Right kidney (tissue), 1 donor: ENCODE measurements around the gene SYVN1.
"Not testable (repeated sequence)": the region's sequence is repeated elsewhere in the genome, so short reads cannot be mapped to it uniquely, and the experiment has no call there.

Experiments used
- DNase-seq: peaks from one replicate; pipeline ENCODE4 v3.0.0-alpha.2; 2016

Gene SYVN1

DNA sequence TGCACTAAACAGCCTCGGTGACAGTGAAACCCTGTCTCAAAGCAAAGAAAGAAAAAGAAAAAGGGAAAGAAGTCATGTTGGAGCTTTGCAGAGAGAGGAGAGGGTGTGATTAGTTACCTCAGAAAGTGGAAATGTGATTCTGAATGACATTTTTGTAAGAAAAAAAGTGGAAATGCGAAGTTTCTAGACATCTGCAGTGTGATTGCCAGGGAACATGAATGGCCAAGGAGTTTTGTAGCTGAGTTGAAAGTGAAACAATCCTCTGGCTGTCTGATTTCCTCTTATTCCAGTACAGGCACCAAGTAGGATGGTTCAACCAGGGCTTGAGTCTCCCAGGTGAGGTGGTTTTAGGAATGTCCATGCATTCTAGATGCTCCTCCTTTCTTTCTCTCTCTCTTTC is 17.8 kb upstream of the SYVN1 start:
- DNase-seq: no peak

DNA sequence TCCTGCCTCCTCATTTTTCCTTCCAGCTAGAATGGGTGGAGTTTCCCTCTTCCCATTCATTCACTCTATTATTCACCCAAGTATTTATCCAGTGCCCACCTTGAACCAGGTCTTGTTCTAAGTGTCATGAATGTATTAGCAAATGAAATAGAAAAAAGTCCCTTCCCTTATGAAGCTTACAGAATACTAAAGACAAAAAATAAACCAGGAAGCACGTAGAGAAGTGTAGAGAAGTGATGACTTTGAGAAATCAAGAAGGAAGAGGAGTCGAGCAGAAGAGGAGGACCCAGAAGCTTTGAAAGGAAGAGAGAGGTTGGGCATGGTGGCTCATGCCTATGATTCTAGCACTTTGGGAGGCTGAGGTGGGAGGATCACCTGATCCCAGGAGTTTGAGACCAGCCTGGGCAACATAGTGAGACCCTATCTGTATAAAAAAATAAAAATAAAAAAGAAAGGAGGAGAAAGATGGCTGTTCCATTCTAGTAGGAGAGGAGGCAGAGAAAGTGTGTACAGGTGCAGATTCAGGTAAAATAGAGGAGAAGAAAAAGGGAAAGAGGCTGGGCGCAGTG is 17.1 kb upstream of the SYVN1 start:
- no peak for DNase-seq

DNA sequence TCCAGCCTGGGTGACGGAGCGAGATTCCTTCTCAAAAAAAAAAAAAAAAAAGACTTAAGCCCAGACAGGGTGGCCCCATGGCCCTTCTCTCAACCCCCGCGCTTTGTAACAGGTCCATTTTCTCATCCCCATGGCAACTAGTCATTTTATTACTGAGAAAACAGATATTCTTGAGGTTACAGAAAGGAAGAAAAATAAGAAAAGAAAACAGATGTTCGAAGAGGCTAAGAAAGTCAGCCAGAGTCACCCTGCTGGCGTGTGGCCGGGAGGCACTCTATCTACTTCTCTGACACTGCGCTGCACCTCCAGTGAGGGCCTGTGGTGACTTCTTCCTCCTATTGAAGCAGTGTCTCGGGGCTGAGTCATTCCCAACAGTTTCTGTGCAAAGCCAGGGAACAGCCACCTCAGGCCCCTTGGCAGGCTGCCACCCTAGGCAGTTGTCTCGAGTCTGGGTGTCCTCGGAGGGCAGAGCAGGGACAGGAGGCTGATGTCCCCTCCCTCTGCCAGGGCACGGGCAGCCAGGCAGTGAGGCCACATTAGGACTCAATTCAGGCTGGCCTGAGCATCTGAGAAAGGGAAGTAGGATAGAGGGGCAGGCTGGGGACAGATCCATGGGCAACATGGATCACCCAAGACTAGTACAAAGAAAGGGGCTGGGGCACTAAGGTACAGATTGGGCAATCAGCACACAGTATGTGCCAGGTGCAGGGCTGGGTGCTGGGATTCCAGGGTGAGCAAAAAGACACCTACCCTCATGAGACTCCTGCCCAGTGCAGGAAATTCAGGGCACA is 16.4 kb upstream of the SYVN1 start:
- DNase-seq: peak; percentile 53

DNA sequence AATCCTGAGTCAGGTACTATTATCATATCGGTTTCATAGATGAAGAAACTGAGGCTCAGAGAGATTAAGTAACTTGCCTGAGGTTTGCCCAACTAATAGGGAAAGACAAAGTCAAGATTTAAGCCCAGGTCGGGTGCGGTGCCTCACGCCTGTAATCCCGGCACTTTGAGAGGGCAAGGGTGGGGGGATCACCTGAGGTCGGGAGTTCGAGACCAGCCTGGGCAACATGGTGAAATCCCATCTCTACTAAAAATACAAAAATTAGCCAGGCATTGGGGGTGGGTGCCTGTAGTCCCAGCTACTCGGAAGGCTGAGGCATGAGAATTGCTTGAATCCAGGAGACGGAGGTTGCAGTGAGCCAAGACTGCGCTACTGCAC is 15.8 kb upstream of the SYVN1 start:
- not testable (repeated sequence) for DNase-seq

DNA sequence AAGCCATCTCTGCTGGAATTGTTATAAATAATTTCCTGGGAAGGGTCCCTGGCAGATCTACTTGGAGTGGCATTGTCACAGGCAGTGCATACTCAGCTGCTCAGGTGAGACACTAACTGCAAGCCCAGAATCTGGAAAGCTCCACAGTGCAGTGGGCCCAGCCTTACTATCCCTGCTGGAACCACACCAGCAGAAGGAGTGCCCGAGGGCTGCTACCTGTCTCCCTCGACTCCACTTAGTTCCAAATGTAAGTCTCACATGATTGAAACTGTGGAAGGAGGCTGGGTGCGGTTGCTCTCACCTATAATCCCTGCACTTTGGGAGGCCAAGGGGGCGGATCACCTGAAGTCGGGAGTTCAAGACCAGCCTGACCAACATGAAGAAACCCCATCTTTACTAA is 14.3 kb upstream of the SYVN1 start:
- no peak for DNase-seq

DNA sequence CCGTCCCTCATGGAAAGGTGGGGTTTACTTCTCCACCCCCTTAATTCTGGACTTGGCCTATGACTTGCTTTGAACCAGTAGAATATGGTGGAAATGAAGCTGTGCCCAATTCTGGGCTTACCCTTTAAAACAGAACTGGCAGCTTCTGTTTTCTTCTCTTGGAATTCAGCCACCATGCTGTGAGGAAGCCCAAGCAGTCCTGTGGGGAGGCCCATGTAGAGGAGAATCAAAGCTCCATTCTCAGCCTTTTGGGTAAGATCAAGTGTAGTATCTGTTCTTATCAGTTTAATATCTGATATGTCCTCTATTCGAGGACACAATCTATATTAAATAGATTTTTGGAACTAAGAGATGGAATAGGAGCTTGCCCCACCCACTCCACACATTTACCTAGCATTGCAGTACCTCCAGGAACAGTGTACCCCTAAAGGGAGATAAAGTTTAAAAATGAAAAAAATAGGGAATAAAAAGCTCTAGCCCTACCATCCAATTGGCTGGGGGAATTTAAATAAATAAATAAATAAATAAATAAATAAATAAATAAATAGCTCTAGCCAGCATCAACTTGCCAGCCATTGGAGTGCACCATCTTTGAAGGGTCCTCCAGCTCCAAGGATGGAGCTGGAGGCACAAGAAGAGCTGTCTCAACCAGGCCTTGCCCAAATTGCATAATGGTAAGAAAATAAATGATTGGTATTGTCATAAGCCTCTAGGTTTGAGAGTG is 13.2 kb upstream of the SYVN1 start:
- no peak for DNase-seq

DNA sequence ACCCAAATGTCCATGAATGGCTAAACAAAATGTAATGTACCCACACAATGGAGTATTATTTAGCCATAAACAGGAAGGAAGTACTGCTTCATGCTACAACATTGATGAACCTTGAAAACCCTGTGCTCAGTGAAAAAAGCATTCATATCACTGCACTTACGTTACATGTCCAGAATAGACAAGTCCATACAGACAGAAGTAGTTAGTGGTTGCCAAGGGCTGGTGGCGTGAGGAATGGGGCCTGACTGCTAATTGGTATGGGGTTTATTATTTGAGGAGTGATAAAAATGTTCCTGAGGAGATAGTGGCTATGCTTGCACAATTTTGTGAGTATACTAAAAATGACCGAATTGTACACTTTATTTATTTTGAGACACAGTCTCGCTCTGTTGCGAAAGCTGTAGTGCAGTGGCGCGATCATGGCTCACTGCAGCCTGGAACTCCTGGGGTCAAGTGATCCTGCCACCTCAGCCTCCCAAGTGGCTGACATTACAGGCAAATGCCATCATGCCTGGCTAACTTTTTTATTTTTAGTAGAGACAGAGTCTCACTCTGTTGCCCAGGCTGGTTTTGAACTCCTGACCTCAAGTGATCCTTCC is 7.7 kb upstream of the SYVN1 start:
- no peak for DNase-seq

DNA sequence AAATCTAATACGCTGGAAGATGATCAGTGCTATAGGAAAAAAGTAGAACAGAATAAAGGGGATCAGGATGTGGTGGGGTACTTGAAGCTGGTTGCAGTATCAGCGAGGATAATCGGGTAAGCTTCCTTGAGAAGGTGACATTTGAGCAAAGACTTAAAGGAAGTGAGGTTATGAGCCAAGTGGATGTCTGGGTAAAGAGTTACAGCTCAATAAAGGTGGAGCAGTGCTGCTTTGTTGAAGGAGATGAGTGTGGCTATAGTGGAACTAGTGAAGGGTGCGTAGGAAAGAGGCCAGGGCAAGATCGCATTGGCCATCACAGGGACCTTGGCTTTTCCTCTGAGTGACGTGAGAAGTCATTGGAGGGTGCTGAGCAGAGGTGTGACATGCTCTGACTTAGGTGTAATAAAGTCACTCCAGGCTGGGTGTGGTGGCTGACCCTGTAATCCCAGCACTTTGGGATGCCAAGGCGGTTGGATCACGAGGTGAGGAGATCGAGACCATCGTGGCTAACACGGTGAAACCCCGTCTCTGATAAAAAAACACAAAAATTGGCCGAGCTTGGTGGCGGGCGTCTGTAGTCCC is 2.3 kb upstream of the SYVN1 start:
- DNase-seq: no peak

DNA sequence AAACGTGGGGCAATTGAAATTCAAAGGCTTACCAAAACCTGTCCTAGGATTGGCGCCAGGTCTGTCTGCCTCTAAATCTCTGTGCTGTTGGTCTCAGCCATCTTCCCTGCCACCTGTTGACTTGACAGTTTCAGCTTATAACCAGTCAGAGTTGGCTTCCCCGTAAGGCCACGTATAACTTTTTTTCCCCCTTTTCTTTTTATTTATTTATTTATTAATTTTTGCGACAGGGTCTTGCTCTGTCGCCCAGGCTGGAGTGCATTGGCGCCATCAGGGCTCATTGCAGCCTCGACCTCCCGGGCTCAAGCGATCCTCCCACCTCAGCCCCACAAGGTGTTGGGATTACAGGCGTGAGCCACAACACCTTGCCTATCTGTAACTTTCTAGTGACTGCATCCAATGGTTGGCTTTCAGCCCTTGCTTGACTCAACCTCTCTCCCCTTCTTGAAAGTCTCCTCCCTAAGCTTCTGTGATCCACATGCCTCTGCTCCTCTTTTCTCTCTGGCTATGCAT is 1.4 kb upstream of the SYVN1 start:
- DNase-seq: no peak

DNA sequence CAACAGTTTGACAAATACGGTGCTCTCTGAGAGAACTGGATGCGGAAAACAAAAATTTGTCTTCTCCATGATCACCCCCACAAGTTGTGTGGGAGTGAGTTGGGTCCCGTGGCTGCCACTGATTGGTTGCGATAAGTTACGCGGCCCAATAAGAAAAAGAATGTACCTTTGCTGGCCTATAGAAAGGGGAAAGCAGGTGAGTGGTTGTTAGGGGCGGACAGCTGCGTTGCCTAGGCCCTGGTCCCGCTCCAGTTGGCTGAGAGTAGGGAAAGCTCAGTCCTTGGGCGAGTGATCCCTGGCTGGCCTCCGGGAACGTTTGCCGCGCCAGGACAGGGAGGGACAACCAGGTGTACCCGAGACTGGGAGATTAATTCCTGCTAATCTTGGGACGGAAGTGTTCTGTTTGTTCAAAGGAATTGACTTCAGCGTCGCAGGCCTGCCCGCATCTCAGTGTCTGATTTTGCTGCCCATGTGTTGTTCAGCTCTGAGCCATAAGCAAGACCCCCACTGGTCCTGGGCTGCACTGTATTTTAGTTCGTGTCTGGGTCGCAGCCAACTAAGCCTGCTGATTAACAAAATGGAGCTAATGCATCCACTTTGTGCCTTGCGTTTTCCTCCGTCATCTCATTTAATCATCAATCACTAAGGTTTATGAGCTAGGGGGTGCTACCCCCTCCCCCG is 773 bp upstream of the SYVN1 start:
- no peak for DNase-seq

DNA sequence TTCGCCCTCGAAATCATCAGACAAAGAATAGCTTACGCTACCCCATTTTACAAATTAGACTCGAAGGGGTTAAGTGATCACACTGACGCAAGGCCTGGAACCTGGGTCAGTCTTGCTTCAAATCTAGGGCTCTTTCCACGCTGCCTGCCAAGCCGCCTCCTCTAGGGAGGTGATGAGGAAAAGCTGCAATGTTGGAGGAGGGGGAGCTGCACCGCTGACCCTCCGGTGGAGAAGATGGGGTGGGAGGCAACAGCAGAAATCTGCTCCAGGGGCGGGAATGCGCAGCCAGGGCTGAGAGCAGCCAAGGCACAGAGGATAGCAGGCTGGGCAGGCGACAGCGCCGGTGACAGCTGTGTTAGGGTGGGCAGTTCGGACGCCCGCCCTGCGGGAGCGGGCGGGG is 595 bp downstream of the SYVN1 start:
- no peak for DNase-seq

DNA sequence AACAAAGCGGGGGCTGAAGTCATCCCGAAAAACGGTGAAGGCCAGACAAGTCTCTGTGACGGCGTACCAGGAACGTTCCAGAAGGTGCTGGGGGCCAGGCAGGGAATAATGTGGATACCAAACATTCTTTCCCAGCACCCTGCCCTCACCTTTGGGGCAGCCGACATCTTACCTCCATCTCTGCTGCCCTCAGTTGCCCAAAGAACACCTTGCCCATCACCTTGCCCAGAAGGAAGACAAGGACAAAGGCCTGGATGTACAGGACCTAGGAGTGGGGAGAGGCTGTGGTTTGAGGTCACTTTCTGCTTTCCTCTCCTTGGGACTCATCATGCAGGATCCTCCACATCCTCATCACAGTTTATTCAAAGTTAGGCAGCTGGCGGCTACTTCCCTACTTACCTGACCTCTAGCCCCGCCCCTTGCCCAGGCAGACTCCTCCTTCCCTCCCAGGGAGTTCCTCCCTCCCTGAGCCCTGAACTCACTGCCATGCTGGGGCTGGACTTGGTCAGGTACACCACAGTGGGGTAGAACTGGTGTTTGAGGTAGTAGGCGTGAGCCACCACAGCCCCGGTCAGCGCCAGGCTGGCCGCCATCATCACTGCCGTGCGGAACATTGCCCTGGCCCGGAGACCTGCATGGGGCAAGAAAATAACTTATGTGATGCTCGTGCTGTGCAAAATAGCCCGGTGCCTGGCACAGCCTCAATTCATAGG is 1.2 kb downstream of the SYVN1 start:
- no peak for DNase-seq

DNA sequence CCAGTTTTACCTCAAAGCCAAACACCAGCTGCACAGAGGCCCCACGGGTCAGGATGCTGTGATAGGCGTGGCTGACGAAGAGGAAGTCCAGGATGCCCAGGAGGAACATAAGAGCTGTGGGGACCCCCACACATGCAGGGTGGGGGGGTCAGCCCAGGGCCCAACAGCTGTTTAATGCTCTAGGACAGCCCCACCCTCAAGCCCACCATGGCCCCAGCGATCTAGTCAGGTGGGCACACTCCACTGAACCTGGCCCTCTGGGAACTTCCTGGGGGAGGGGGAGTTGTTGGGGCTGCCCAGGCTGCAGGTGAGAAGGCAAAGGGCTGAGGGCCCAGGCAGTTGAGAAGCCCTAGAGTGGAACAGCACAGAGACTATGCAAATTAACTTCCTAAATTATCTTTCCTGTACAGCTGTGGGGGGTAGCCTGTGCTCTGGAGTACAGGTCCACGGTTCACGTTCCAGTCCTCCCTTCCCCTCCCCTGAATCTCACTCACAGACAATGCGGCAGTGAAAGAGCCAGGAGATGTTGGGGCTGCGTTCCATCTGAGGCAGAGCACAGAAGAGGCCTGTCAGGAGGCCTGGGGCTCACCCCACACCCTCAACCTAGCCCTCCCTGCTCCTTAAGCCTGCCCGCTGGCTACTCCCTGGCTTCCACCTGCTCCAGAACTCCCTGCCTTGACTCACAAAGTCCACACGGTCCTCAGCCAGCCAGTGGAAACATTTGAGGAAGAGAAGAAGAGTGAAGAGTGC is 1.9 kb downstream of the SYVN1 start:
- no peak for DNase-seq

DNA sequence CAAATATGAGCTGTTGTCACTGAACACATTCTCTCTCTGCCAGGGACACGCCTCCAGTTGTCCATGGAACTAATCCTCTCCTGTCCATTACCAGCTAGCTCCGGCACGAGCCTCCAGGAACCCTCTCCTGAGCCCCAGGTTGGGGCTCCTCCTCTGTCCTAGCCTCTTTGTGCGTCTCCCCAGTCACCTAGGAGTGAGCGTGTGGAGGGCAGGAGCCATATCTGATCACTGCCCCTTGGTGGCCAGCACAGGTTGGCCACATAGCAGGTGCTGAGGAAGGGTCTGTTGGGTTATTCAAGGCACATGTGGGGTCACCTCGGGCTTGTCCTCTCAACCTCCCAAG is 2.5 kb downstream of the SYVN1 start:
- no peak for DNase-seq

DNA sequence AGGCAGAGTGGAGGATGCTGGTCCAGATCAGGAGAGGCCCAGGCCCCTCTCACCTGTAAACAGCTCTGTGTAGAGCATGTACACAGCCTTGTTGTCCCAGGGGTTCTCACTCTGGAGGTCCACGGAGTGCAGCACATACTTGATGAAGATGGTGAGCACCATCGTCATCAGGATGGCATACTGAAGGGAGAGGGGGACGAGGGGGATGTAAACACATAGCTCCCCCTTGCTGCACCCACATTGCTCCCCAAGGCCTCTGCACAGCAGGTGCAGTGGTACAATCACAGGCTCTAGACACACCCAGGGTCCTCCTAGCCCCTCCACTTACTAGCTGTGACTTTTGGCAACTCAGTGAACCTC is 2.9 kb downstream of the SYVN1 start:
- no peak for DNase-seq

DNA sequence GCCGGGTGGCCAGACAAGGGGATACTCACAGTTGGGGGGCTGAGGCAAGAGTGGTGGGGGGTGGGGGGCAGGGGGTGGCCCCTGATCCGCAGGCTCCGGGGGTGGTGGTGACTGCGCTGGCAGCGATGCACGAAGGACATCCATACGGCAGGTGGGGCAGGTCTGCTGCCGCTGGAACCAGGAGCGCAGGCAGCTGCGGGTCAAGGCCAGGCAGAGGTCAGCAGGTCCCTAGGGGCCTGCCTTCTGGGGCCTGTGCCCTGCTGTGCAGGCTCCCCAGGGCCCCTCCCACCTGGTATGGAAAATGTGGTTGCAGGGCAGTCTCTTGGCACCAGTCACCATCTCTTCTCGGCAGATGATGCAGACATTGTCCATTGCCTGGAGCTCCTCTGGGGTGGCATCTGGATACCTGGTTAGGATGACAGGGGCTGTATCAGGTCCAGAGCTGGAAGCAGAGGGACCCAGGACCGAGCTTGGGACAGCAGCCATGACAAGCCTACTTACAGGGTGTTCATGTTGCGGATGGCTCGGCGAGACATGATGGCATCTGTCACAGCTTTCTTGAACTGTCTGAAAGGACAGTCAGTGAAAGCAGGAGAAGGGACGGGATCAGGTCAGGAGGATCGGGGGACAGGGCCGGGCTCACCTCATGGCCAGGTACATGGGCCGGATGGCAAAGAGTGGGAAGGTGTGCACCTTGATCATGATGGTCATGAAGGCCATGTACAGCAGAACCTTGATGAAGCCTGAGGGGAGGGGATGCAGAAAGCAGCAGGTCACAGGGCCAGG is 3.5 kb downstream of the SYVN1 start:
- DNase-seq: no peak

DNA sequence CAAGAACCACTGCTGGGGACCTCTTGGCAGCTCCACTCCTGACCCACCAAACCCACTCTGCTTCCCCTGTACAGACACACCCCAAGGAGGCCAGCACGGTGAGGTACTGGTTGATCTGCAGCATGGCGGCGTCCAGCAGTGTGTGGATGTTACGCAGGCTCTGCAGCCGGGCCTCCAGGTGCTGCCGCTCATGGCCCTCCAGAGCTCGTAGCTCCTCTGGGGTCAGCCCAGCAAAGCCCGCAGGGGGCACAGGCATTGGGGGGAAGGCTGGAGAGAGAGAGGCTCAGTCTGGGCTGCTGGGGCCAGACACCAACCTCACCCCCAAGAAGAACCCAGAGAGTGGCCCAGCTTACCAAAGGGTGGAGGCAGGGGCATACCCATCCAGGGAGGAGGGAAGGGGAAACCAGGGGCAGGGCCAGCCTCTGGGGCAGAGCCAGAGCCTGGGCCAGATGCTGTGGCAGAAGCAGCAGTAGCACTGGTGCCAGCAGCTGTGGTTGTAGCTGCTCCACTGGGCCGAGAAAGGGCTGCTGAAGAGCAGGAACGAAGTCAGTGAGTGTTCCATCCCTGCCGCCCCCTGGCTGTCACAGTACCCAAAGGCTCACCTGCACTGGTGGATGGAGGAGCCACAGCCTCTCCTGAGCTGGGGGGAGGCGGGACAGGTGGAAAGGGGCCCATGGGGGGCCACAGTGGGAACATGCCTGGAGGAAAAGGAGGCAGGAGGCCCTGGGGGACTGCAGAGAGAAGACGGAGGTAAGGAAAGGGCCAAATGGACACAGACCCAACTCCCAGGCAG is 4.5 kb downstream of the SYVN1 start:
- DNase-seq: no peak

DNA sequence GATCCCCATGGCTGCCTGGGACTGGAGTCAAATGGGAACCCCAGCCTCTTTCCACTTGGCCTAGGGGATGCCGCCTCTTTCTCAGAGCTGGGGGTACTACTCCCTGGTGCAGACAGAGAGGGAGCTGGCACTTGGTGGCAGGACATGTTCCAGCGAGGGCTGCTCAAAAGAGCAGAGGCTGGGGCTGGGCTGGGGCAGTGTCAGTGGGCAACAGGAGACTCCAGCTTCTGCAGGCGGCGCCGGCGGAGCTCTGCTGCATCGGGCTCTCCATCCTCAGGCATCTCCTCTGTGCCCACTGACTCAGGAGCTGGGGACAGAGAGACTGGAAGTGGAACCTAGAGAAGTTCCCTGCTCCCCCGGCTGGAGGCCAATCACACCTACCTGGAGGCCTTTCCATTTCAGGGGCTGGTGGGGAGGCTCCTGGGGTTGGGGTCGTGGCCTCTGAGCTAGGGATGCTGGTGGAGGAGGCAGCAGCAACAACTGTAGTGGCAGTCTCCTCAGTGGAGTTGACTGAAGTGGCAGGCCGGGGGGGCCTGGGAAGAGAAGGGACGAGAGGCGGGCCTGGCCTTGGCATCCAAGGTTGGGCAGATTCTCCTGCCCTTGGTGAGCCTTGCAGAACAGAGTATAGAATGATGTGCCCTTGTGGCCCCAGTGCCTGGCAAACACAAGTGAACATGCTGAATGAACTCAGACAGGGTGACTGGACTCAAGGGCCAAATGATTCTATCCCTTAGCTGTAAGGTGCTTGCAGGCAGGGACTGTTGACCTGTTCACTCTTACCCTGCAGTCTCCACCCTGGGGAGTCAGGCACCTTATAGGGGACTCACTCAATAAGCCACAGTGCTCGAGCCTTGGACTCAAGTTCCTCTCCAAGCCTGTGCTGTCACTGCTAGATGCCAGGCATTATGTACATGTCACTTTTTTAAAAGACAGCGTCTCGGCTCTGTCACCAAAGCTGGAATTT is 5.9 kb downstream of the SYVN1 start:
- no peak for DNase-seq
